Fibroblast of lung (primary cell): ENCODE measurements around the gene SH2D4B.

ENCODE experiments used
- CTCF ChIP-seq, 2 donors: IDR thresholded peaks in 1 of 2; conservative IDR thresholded peaks in 1 of 2; 1 replicate in 1 of 2; 2 replicates in 1 of 2; pipeline ENCODE4 v1.5.1; 2011 to 2012; ENCODE audit warnings: low read length in 2 of 2, control low read depth in 1 of 2, inconsistent platforms in 1 of 2, low read depth in 1 of 2, mild to moderate bottlenecking in 1 of 2
- EZH2 ChIP-seq: IDR thresholded peaks from 2 replicates; pipeline ENCODE4 v1.5.1; 2012; ENCODE audit warnings: low read length, control low read depth, mild to moderate bottlenecking; ENCODE audit errors: missing control alignments

- TF ChIP-seq CTCF (conservative IDR thresholded peaks at IDR 0.05 in 1 of 2, IDR thresholded peaks at IDR 0.05 in 1 of 2; ENCODE audit: low read depth in 1 of 2, low read length in 2 of 2), result no peak
- no peak for TF ChIP-seq EZH2
Measured at GRCh38 chr10:80617807-80618206, 80.1 kb downstream of the SH2D4B start.
